Activated gamma-delta T cell (primary cell): ENCODE measurements around the gene ACOT12.

Source experiments
- DNase-seq: peaks from one replicate; lab custom pipeline; 2025; lab: John Stamatoyannopoulos, UW

The ACOT12 gene

DNA sequence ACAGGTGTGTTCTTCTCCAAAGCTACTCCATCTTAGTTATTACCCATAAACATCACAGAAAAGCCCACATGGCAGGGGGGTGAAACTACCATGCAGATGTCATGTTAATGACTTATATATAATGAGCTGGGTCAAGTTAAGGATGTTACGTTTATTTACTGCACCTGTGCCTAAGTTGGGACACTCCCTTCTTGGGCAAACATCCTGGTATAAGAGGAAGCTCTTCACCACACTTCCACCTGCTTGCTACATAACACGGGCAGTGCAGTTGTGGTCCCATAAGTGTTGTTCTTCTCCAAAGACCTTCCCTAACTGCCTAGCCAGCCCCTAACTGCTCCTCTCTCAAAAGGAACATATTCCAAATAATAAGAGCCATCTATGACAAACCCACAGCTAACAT, 101.8 kb downstream of the ACOT12 start:
- DNase-seq: no peak

DNA sequence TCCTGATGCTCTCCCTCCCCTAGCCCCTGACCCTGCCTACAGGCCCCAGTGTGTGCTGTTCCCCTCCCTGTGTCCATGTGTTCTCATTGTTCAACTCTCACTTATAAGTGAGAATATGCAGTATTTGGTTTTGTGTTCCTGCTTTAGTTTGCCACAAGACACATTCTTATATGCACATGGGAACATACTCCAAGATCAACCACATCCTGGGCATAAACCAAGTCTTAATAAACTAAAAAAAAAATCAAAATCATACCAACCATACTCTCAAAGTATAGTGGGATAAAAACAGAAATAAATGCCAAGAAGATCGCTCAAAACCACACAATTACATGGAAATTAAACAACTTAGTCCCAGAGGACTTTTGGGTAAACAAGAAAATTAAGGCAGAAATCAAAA, 103.8 kb downstream of the ACOT12 start:
- no peak for DNase-seq

DNA sequence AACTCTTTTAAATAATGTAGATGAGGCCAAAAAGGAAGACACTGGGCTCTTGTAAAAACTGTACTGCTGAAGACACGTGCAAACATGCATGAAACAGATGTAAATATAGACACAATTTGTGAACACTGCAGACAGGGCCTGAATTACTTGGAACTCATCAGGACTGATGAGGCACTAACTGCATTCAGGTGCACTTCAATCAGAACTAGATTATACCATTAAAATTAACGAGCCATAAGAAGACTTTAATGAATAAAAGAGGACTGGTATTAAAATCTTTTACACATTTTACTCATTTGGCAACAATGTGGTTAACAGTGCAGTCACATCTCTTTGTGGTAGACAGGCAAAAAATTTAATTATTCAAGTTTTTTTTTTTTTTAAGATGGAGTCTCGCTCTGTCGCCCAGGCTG, 105.9 kb downstream of the ACOT12 start:
- DNase-seq: no peak

DNA sequence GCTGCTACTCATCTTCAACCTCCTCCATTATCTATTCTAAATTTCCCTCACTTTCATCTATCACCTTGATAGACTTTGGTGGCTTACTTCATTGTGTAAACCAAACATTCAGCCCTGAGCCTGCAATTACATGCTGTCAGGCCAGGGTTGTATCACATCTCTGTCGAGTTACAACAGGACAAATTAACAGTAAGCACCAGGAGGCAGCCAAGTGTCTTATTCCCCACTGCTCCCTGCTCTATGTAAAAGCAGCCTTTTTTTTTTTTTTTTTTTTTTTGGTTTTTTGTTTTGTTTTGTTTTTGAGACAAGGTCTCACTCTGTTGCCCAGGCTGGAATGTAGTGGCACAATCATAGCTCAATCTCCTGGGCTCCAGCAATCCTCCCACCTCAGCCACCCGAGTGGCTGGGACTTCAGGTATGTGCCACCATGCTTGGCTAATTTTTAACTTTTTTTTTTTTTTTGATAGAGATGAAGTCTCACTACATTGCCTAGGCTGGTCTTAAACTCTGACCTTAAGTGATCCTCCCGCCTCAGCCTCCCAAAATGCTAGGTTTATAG, 107.8 kb downstream of the ACOT12 start:
- no peak for DNase-seq

DNA sequence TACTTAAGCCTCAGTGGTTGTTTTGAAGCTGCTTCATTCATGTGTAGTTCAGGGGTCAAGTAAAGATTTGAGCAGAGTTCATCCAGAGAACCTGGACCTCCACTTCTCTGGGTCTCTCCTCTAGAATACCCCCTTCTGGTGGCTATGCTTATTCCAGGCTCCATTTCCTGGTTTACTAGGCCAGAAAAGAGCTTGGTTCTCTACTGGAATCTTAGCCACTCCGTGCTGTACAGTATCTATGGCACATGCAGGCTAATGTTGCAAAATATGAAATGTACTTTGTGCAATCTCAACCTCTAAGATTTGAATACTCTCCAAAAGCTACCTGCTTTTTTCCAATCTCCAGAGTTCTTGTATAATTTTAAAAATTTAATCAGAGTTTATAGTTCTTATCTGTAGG, 110.0 kb downstream of the ACOT12 start:
- DNase-seq: no peak
